Fibroblast of lung (primary cell): ENCODE data around the gene PPP1R13B.

Source experiments
- CTCF ChIP-seq, 2 donors: IDR thresholded peaks in 1 of 2; conservative IDR thresholded peaks in 1 of 2; 1 replicate in 1 of 2; 2 replicates in 1 of 2; pipeline ENCODE4 v1.5.1; 2011 to 2012; ENCODE audit warnings: low read length in 2 of 2, control low read depth in 1 of 2, inconsistent platforms in 1 of 2, low read depth in 1 of 2, mild to moderate bottlenecking in 1 of 2
- EZH2 ChIP-seq: IDR thresholded peaks from 2 replicates; pipeline ENCODE4 v1.5.1; 2012; ENCODE audit warnings: low read length, control low read depth, mild to moderate bottlenecking; ENCODE audit errors: missing control alignments

GRCh38 chr14:103742499-103743255, 104.7 kb downstream of the PPP1R13B start:
- TF ChIP-seq EZH2: no peak
- TF ChIP-seq CTCF (conservative IDR thresholded peaks at IDR 0.05 in 1 of 2, IDR thresholded peaks at IDR 0.05 in 1 of 2; ENCODE audit: low read depth in 1 of 2, low read length in 2 of 2): no peak
